DMS53 treated with DMSO at 0.1 percent for 48 hours (cell line): Measurements from ENCODE around the gene MAPK1.
"Not testable (repeated sequence)": the region's sequence is repeated elsewhere in the genome, so short reads cannot be mapped to it uniquely, and the experiment has no call there.

Experiments used
- DNase-seq: peaks from one replicate; lab custom pipeline; 2025; ENCODE audit not compliant: unreplicated experiment; lab: John Stamatoyannopoulos, UW

MAPK1 gene

DNA sequence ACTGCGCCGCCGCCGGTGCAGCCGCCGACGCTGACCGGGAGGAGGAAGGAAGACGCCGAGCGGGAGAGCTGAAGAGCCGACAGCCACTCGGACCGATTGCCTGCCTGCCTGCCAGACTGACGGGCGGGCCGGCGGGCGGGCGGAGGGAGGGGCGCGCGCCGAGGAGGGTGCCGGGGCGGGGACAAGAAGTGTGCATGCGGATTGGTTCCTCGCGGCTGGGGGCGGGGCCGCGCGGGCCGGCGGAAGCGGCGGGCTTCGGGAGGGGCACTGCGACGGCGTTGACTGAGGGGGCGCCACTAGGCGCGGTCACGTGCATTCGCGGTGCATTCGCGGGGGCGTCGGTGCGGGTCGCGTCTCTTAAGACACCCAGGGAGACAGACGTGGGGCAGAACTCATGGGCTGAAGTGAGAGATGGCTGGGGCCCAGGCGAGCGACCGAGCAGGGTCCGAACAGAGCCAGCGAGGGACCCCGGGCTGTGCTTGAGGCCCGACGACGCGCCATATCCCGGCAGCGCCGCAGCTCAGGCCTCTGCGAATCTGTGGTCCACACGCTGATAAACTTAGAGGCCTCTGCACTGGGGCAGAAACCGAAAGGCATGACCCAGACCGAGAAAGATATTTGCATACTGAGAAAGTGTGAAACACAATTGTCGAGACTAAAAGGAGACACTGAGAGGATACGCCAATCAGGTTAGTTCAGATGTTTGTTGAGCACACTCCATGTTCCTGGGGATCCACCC is at the start of gene MAPK1:
Gene MAPK1, minus strand, starts transcription at position 118 of the 739 bp plus-strand sequence. CDS start 205 bp downstream, outside the sequence.
- peak; percentile 14 for DNase-seq

GRCh38 chr22:21916309-21916918 is 49.0 kb upstream of the MAPK1 start:
- no peak for DNase-seq

- no peak for DNase-seq
Measured at GRCh38 chr22:21915624-21916308, 48.3 kb upstream of the MAPK1 start.

GRCh38 chr22:21914033-21914642 is 46.7 kb upstream of the MAPK1 start:
- DNase-seq = not testable (repeated sequence)

- DNase-seq = not testable (repeated sequence)
Measured at GRCh38 chr22:21910367-21910766, 42.9 kb upstream of the MAPK1 start.

DNA sequence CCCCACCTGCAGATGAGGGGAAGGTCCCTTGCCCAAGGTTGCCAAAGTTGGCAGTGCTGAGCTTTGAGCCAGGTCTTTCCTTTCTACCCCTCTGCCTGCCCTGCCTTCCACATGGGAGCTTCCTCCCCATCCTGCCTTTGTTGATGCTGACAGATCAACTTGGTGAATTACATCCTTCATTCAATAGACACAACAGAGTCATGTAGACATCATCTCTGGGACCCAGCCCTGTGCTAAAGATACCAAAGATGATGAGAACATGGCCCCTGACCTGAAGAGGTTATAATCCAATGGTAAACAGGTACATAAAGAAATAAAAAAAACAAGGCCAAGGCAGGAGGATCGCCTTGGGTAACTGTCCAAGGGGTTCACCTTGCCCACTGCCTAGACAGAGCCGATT is 42.4 kb upstream of the MAPK1 start:
- DNase-seq = no peak

DNA sequence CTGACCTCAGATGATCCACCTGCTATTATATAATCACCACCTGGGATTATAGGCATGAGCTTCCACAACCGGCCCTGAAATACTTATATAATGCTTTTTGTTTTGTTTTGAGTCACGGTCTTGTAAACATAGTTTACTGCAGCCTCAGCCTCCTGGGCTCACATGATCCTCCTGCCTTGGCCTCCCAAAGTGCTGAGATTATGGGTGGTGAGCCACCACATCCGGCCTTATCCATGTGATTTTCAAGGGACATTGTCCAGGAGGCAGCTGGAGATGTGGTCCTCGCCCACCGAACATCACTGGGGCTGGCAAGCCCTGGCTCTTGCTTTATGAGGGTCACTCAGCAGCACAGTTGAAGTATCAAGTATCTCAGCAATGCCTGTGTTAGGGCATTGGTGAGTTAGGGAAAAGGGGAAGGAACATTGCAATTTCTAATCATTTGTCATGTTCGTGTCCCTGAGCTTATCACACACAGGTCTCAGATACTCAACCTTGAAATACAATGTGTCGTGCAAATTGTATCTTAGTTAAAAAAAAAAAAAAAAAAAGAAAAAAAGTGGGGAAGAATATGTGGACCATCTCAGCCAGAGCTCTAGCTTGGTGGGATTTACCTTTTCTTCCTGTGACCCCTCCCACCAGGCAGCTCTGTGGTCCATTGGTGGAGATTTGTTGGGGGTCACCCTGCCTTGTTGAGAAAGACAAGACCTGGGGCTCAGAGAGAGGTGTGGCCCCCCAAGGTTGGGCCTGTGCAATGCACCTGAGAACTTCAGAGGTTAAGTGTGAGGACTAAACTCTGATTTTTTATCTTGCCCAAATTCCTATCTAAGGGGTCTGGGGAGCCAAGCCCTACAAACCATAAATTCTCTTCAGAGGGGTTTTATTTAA is 40.4 kb upstream of the MAPK1 start:
- no peak for DNase-seq

DNA sequence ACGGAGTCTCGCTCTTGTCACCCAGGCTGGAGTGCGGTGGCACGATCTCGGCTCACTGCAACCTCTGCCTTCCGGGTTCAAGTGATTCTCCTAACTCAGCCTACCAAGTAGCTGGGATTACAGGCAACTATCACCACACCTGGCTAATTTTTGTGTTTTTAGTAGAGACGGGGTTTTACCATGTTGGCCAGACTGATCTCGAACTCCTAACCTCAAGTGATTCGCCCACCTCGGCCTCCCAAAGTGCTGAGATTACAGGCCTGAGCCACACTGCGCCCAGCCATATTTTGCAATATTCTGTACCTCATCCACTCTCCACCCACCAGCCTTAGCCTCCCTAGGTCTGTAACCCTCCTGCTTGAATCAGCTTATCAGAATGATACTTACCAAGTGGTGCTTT is 37.8 kb upstream of the MAPK1 start:
- not testable (repeated sequence) for DNase-seq

- DNase-seq = no peak
Measured at GRCh38 chr22:21904250-21904789, 36.9 kb upstream of the MAPK1 start.

GRCh38 chr22:21903283-21903682 is 35.8 kb upstream of the MAPK1 start:
- no peak for DNase-seq

- no peak for DNase-seq
Measured at GRCh38 chr22:21902296-21903087, 35.0 kb upstream of the MAPK1 start.

DNA sequence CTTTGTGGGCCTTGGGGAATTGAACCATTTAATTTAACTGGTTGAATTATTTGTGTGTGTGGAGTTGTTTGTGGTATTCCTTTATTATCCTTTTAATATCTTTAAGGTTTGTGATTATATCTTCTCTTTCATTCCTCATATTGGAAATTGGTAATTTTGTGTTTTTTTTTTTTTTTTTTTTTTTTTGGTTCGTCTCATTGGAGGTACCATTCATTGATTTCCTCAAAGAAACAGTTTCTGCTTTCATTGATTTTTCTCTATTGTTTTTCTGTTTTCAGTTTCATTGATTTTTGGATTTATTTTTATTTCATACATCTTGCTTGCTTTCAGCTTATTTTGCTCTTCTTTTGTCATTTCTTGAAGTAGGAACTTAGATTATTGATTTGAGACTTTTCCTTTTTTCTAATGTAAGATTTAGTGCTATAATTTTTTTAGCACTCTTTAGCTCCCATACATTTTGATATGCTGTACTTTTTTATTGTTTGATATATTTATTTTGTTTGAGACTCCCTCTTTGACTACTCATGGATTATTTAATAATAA is 31.0 kb upstream of the MAPK1 start:
- no peak for DNase-seq

DNA sequence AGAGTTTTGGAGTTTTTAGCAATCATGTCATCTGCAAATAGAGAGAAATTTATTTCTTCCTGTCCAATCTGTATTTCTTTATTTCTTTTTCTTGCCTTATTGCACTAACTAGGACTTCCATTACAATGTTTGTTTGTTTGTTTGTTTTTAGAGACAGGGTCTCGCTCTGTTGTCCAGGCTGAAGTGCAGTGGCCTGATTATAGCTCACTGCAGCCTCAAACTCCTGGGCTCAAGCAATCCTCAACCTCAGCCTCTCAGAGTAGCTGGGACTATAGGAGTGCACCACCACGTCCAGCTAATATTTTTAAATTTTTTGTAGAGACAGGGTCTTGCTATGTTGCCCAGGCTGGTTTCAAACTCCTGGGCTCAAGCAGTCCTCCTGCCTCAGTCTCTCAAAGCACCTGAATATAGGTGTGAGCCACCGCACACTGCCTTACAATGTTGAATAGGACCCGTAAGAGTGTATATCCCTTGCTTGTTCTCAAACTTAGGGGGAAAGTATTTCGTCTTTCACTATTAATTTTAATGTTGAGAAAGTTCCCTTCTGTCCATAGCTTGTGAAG is 29.6 kb upstream of the MAPK1 start:
- DNase-seq = no peak

DNA sequence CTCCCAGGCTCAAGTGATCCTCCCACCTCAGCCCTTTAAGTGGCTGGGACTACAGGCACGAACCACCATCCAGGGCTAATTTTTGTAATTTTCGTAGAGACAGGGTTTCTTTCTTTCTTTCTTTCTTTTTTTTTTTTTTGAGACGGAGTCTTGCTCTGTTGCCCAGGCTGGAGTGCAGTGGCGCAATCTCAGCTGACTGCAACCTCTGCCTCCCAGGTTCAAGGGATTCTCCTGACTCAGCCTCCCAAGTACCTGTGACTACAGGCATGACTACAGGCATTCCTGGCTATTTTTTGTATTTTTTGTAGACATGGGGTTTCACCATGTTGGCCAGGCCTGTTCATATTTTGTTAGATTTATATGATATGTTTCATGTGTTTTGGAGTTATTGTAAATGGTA is 28.8 kb upstream of the MAPK1 start:
- DNase-seq = not testable (repeated sequence)

DNA sequence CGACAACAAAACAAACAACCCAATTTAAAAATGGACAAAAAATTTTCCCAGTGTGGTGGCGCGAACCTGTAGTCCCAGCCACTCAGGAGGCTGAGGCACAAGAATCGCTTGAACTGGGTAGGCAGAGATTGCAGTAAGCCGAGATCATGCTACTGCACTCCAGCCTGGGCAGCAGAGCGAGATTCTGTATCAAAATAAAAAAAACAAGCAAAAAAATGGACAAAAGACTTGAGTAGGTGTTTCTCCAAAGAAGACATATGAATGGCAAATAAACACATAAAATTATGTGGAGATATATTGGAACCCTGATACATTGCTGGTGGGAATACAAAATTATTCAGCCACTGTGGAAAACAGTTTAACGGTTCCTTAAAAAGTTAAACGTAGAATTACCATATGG is 27.4 kb upstream of the MAPK1 start:
- DNase-seq = no peak

- no peak for DNase-seq
Measured at GRCh38 chr22:21889251-21889990, 22.0 kb upstream of the MAPK1 start.

DNA sequence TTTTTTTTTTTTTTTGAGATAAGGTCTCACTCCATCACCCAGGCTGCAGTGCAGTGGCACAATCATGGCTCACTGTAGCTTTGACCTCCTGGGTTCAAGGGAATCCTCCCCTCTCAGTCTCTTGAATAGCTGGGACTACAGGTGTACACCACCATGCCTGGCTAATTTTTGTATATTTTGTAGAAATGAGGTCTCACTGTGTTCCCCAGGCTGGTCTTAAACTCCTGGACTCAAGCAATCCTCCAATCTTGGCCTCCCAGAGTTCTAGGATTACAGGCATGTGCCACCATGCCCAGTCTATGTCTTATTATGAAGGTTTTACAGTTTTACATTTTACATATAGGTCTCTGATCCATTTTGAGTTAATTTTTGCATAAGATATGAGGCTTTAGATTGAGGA is 20.4 kb upstream of the MAPK1 start:
- DNase-seq = no peak

GRCh38 chr22:21883930-21884329 is 16.5 kb upstream of the MAPK1 start:
- not testable (repeated sequence) for DNase-seq
